GM19240 (cell line): ENCODE data around the gene DRD3.

ENCODE experiments used
- DNase-seq: peaks from one replicate; pipeline ENCODE4 v3.0.0; 2011; ENCODE audit warnings: low spot score; ENCODE audit not compliant: insufficient read length

Gene DRD3

DNA sequence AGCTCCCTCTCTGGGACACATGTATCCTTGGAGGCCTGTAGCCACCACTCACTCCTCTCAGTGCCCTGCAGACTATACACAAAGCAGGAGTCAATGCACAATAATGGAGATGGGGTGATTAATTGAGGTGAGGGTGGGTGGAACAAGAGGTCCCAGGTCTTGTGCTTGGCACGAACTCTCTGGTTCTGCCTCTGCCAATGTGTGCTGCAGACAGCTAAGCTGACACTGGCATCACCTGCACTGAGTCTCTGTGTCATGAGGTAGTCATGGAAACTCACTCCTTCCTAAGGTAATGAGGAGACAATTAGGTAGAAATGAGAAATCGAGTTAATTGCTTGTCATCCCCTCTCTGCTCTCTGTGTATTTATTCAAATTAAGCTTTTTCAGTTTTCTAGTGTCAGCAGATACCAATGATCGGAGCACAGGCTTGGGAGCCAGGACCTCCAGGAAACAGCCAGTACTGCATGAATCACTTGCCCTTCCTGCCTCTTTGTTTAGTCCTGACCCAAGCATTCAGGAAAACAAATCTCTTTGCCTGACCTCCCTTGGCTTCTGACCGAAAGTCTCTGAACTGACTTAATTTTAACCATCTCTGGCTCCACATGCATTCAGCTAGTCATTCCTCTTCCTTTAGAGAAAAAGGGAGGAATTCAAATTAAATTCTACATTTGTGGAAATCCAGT is 56.7 kb downstream of the DRD3 start:
- DNase-seq: no peak

DNA sequence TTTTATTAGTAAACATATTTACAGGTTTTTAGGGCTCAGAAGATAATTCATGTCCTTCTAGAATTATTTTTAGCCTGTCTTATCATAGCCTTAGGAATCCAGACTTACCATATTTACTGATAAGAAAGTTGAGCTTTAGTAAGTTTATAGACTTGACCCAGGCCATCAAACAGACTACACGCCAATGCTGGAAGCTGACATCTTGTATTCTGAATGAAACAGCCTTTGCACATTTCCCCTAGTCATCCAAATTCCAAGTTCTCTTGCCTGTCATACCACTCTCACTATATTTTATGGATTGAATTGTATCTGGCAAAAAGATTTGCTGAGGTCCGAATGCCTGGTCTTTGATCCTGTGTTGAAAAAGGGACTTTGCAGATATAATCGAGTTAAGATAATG is 58.6 kb downstream of the DRD3 start:
- DNase-seq: no peak

DNA sequence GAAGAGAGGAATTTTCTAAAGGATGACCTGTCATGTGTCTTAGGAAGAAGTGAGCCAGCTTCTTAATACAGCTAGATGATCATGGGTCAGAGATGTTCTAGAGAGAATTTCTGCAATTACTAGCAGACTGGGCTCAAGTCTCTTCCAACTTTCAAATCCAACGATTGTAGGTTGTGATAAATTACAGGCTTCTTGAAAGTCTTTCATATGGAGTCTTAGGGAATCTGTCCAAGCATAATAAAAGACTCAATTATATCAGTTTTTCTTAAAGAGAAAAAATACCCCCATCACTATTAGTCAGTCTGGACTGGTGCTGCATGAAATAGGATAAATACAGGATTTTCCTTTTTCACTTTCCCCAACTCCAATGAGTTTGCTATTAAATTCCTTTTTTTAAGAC is 59.1 kb downstream of the DRD3 start:
- DNase-seq: no peak

DNA sequence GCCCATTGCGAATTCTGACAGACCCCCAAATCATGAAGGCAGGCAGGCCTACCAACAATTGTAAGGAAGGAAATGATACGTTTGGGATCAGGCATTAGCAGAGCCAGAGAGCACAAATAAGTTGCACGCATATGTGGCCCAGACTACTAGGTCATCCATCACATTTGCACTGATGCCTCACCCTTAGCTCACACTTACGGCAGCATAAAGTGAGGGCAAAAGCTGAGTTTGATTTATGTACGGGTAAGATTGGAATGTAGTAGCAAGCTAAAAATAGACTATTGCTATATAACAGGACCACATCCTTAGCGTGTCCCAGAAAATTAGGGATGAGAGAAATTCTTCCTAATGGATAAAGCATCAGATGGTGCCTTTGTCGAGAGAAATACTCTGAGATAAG is 63.7 kb downstream of the DRD3 start:
- no peak for DNase-seq

DNA sequence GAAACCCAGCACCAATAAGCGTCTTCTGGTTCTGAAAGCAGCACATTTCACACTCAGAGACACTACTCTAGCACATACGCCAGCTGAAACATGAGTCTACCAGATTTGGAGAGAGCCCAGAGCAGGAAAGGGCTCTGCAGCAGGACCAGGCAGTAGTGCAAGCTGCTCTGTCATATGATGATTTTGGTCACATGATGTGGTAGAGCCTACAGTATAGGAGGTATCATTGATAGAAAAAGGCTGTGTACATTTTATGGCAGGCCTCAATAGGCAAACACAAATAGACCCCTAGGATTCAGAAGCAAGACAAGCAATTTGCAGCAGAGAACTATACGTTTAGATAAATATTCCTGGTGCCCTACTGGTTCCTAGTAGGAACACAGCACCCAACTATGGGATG is 64.1 kb downstream of the DRD3 start:
- DNase-seq: no peak

DNA sequence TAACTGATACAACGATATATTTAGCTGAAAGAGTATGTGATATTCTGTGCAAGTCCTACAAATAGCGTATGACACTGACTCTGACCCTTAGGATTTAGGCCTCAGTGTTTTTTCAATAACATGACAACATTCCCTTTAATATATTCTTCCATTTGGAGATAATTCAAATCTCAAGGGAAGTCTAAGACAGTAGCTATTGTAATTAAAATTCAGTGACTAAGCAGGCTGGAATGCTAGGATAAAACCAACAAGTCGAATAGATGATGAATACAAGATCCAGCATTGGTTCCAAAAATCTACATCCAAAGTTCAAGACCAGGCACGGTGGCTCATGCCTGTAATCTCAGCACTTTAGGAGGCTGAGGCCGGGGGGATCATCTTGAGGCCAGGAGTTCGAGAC is 66.2 kb downstream of the DRD3 start:
- DNase-seq: no peak

DNA sequence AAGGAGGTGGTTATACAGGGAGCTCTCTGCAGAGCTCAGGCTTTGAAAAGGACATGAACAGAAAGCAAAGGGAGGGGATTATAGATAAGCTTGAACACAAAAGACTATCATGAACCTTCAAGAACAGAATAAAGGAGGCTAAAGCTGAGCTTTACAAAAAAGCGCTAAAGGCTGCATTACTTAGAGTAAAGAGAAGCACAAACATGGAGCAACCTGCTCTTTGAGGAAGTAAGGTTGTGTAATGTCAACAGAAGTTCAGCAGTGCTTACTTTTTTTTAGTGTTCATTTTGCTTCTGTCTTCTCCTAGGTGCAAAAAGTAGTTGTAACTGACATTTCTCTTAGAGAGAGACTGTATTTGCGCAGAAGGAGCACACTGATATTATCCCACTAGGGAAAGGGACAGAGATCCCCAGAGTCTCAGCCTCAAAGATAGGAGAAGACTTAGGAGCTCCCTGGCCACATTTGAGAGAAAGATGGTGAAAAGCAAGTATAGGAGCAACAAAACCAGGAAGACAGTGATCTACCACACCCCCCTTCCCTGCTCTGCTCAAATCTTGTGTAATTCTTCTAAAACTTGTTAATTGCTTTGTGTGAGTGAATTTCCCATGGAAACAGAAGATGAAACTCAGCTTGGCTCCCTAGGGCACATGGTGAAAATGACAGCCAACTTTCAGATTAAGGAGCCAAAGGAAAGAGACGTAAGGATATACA is 67.6 kb downstream of the DRD3 start:
- no peak for DNase-seq

DNA sequence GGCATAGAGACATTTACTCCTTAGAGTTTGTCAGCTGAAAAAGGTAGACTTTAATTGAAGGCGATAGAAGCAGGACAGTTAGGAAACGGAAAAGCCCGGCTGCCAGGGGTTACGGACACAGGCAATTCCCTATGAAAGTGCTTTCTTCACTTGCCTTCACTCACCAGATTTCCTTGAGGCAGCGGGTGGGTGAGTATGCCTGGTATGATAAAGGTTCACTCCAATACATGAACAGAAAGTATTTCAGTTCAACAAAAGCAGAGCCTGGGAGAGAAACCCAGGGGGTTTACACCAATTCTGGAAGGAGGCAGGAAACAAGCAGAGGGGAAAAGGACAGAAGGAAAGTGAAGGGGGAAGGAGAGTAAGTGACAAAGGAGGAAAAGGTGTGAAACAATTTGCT is 68.4 kb downstream of the DRD3 start:
- DNase-seq: no peak

DNA sequence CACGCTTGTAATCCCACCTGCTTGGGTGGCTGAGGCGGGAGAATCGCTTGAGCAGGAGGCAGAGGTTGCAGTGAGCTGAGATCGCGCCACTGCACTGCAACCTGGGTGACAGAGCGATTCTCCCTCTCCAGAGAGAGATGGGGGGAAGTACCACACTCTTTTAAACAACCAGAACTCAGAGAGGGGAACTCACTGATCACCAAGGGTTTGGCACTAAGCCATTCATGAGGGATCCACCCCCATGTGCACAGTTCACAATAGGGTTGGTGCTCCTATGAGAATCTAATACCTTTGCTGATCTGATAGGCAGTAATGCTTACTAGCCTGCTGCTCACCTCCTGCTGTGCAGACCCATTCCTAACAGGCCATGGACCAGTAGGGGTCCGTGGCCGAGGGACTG is 70.7 kb downstream of the DRD3 start:
- DNase-seq: no peak

DNA sequence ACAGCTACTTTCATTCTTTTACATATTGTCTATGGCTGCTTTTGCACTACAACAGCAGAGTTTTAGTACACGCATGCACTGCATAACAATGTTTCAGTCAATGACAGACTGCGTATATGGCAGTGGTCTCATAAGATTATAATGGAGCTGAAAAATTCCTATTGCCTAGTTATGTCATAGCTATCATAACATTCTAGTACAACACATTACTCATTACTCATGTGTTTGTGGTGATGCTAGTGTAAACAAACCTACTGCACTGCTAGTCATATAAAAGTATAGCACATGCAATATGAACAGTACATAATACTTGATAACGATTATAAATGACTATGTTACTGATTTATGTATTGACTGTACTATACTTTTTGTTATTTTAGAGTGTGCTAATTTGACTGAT is 74.4 kb downstream of the DRD3 start:
- DNase-seq: no peak

DNA sequence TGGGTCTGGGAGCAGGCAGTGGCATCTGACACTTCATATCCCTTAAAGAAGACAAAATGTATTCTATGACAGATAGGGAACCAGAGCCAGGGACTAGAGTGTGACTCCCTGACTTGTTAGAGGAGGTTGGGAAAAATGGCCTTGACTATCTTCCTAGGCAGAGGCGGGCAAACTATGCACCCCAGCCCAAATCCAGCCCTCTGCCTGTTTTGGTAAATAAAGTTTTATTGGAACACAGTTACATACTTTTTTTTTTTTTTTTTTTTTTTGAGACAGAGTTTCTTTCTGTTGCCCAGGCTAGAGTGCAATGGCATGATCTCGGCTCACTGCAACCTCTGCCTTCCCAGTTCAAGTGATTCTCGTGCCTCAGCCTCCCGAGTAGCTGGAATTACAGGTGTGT is 75.0 kb downstream of the DRD3 start:
- DNase-seq: no peak

DNA sequence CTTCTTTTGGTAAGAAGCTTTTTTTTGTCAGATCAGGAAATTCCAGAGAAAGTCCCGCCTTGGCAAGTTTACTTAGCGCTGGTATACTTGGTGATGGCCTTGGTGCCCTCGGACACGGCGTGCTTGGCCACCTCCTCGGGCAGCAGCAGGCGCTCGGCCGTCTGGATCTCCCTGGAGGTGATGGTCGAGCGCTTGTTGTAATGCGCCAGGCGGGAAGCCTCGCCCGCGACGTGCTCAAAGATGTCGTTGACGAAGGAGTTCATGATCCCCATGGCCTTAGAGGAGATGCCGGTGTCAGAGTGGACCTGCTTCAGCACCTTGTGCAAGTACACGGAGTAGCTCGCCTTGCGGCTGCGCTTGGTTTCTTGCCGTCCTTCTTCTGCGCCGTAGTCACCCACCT is 75.7 kb downstream of the DRD3 start:
- DNase-seq: no peak

DNA sequence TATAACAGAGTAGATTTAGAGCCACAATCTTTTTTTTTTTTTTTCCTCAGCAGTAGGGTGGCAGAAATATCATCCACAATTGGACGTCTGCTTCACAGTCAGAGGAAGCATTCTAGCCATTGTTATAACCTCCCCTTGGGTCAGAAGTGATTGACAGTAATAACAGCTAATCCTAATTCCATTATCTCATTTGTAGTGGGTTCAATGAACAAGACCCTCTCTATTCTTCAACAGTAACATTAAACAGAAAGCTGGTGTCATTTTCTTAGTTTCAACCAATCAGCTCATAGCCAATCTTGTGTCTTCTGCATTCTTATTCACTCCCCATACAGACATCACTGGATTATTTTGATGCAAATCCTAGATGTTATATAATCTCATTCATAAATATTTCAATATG is 77.8 kb downstream of the DRD3 start:
- DNase-seq: no peak

DNA sequence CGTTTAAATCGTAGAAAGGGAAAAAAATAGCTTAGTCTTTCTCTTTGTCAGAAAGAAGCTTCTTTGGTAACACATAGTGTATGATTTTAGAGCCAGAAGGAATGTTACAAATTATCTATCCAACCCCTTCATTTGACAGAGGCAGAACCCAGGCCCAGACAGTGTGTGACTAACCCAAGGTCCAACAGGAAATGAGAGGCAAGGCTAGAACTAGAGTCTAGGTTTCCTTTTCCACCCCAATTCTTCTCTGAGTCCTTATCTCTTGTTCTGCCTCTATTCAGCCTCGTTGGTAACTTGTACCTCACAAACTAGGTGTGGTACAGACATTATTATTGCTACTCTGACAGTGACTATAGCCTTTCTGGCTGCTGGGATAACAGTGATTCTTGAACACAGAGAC is 83.1 kb downstream of the DRD3 start:
- DNase-seq: no peak

DNA sequence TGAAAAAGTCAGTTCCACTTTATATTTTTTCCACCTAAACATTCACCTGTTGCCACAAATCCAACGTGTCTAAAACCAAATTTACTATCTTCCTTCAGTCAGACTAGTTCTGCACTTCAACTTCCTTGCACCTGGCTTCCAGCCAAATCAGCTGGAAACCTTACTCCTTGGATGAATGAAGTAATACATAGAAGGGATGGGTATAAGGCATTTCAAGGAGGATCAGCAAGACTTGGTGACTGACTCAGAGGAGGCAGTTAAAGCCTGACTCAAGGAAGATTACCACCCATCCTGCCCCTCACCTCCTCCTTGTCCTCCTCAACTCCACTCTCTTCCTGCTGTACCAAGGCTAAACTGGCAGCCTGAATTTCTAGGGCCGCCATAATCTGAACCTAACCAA is 85.3 kb downstream of the DRD3 start:
- no peak for DNase-seq

DNA sequence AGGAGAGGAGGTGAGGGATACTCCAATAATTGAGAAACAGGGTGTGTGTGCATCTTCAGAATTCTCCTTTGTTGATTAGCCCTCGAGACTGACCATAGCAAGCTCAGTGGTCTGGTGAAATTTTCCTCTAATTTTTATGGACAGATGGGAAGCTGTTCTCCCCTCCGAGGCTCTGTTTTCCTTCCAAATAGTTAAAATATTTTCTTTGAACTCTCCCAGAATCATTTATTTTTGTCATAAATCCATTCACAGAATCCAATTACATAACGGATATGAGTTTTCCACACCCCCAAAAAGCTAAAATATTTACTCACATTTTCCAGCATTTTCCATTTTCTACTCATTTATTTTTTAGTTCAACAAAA is 85.9 kb downstream of the DRD3 start:
- DNase-seq: no peak

DNA sequence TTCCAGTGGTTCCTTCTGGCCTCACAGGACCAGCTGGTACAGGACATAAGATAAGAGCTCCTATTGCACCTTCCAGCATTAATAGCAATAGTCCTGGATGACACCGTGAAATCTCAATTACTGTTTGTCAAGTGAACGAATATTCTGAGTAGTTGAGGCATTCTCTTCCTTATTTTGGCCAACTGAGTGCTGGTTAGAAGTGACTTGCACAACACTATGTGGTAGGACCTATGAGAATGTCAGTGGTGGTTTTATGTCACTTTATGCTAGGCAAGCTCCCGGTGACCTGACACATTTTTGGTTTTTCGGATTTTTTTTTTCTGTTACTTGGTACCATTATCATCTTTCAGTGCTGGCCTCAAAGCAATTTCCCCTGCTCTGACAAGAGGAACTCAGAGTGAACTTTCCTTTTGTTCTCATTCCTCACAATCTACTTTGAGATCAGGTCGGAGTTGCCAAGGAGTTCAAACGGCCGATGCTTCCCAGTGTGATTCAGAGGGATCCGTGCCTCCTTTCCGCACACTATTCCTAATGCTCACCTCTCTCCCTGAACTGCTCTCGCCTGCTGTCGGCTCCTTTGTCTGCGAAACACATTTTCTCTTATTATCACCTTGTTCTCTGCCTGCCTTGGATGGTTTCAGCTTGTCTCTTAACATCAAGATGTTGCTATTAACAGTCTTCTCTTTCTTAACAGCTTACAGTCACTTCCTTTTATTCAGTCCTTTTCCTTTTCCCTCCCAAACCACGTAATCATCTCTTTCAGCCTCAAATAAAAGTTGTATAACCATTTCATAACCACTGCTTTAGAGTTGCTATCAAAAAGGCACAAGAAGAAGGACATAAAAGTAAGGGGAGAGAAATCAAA is 86.5 kb downstream of the DRD3 start:
- DNase-seq: no peak

DNA sequence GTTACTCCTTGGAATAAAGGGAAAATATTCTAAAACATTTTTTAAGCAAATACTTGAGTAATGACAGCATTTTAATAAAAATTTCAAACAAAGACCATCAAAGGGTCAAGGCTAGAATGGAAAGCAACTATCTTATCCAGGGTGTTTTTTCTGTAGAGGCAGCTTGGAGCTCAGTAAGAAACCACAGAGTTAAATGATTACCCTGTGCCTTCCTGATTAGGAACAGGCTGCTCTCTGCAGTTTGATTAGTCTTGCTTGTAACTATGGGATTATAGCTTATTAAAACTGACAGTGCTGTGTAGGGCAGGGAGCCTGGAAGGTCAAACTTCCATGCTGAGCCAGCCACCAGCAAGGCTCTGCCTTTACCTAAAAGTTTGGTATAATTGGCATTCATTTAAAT is 89.2 kb downstream of the DRD3 start:
- no peak for DNase-seq

DNA sequence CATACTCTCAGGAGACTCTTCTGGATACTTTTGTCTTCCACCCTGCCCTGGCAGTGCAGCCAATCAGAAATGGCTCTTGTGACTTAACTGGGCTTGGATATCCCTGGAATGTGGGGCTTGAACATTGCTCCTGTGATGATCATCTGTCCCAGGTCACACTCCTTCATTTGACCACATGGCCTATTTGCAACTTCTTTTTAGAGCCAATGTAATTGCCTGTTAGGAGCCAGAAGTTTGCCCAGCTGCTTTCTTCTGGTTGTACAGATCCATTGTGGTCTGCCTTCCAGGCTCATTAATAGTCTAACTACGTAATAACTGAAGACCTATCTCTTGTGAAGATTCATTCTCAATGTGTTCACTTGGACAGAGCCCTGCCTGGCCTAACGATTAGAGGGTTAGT is 92.5 kb downstream of the DRD3 start:
- DNase-seq: no peak

DNA sequence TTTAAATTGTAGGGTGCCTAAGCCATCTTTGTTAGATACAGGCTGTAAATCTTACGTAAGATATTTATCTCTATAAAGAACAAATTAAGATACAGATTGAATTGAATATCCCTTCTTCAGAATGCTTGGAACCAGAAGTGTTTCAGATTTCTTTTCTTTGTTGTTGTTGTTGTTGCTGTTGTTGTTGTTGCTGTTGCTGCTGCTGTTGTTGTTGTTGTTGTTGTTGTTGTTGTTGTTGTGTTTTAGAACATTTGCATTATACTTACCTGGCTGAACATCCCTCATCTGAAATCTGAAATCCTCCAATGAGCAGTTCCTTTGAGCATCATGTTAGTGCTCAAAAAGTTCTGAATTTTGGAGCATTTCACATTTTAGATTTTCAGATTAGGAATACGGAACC is 95.7 kb downstream of the DRD3 start:
- no peak for DNase-seq

DNA sequence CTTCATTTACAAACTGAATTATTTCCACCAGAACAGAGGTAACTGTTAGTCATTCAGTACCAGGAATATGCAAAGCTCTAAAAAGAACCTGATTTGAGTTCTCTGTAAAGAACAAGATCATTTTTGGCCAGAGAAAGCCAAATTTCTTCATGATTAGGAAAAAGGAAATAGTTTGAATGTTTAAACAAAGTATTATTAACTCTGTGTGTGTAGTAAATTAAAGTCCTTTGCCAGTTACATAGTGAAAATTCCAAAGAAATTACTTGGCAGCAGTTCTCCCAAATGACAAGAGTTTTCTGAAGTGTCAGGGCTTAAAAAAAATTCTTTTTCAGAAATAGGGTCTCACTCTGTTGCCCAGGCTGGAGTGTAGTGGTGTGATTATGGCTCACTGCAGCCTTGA is 97.8 kb downstream of the DRD3 start:
- DNase-seq: no peak

DNA sequence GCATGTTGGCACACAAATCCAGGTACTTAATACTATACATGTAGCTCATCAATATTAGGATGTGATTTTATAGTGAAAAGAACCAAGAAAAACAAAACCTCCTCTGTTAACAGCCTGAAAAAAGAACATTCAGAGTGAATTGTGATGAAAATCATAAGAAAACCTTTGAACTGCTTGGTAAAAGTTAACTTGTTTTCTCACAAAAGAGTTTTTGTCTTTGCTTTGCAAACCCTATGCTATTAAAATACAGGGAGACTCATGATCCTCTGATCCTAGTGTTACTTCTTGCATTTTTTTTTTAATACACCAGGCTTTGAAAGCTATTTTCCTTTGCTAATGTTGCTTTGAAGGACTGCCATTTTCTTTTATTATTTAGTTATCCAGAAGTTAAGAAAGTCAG is 98.7 kb downstream of the DRD3 start:
- DNase-seq: no peak

DNA sequence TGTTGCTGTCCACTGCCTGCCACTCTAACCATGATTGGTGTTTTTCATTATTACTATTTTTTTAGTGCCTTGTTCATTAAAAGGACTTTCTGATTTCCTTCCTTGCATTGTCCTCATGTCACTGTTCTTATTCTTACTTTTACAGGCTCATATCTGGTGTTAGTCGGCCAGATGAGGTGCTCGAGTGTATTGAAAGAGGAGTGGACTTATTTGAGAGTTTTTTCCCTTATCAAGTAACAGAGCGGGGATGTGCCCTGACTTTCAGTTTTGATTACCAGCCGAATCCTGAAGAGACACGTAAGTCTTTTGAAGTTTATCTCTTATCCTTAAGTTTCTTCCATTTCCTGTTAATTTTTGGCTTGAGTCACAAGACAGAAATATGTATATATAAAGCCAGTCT is 99.1 kb downstream of the DRD3 start:
- DNase-seq: no peak
